Stimulated activated CD4-positive, alpha-beta T cell treated with anti-CD3 and anti-CD28 coated beads, Interleukin-4, amount 100 ng/mL, for 4 hours (primary cell): ENCODE results near the gene GCNT2.
A peak's percentile ranks its signal among the peaks of the same experiment; 100 is the strongest.
"Not testable (repeated sequence)": the region's sequence is repeated elsewhere in the genome, so short reads cannot be mapped to it uniquely, and the experiment has no call there.

ENCODE experiments used
- DNase-seq, 2 experiments: peaks; one replicate each; pipeline ENCODE4 v3.0.0-alpha.2; 2020

The GCNT2 gene

GRCh38 chr6:10514049-10514780 lies 6.9 kb upstream of the GCNT2 start:
- no peak for DNase-seq

DNA sequence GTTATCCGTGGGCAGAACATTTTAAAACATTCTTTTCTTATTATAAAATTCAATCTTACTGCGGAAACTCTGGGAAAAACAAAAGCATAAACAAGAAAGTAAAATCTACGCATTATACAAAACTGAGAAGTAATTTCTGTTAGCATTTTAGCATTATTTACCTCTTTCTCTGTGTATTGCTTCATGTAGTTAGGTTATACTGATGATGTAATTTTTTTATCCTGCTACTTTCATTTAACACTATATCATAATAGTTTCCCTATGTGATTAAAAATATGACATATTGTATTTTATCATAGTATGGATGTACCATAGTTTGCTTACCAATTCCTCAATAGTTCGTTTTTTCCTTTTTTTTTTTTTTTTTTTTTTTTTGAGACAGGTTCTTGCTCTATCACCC lies 4.2 kb upstream of the GCNT2 start:
- no peak for DNase-seq

- no peak for DNase-seq
These were observed 2.4 kb upstream of the GCNT2 start for GRCh38 chr6:10518557-10519407.

DNA sequence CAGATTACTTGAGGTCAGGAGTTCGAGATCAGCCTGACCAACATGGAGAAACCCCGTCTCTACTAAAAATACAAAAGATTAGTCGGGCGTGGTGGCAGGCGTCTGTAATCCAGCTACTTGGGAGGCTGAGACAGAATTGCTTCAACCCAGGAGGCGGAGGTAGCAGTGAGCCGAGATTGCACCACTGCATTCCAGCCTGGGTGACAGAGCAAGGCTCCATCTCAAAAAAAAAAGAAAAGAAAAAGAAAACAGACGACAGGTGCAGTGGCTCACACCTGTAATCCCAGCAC lies 1.8 kb upstream of the GCNT2 start:
- not testable (repeated sequence) for DNase-seq

GRCh38 chr6:10520468-10520867 lies 683 bp upstream of the GCNT2 start:
- DNase-seq, result no peak

DNA sequence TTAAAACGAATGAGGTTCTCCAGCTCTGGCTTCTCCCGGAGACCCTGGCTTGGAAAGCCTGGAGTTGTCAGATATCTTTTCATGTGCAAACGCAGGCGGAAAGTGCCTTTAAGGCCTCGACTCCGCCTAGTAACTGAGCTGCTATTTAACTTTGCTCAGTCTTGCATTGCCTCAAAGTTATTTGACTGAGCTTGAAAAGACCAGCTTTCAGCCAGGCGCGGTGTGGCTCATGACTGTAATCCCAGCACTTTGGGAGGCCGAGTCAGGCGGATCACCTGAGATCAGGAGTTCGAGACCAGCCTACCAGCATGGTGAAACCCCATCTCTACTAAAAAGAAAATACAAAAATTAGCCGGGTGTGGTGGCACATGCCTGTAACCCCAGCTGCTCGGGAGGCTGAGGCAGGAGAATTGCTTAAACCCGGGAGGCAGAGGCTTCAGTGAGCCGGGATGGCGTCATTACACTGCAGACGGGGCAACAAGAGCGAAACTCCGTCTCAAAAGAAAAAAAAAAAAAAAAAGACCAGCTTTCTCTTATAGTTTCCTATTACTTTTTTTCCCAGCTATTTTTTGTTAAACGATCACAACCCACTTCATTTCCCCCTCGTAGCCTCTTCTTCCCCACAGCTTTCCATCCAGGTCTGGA lies 1.9 kb downstream of the GCNT2 start:
- DNase-seq, result no peak

GRCh38 chr6:10526156-10526555 lies 5.0 kb downstream of the GCNT2 start:
- no peak for DNase-seq

- peak in 1 of 2 experiments; percentile 3 for DNase-seq
These were observed 7.2 kb downstream of the GCNT2 start for GRCh38 chr6:10528158-10528981.

- DNase-seq, result no peak
These were observed 8.2 kb downstream of the GCNT2 start for GRCh38 chr6:10529231-10529801.

- not testable (repeated sequence) for DNase-seq
These were observed 8.8 kb downstream of the GCNT2 start for GRCh38 chr6:10529828-10530374.

DNA sequence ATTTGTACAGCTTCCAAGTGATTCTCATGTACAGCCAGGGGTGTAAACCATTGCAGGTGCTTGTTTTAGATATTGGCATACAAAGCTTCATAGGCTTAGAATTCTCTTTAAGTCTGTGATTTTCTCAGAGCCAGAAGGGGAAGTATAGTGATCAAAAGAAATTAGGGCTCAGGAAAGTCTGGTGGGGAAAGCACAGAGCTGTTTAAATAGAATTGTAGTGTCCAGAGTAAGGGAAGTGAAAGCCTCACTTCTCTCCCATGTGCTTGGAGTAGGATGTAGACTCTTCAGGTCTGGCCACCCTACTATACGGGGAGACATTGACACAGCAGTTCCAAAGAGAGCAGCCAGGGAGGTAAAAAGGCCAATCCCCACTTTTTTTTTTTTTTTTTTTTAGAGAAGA lies 10.4 kb downstream of the GCNT2 start:
- no peak for DNase-seq

DNA sequence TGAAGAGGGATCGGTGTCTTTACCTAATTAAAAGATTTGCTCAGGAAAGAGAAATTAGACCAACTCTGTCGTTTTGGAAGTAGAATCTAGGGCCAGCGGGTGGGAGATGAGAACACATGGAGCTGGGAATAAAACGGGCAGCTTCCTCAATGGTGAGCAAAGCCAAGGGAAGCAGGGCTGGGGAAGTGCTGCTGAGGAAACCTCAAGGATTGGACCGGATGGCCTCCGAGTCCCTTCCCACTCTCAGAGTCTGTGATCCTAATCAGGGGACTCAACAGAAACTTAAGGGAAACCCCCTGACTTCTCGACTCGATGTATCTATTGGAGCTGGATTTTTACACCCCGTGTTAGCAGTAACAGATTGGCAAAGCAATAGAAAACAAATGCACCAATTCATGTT lies 10.8 kb downstream of the GCNT2 start:
- DNase-seq, result no peak

DNA sequence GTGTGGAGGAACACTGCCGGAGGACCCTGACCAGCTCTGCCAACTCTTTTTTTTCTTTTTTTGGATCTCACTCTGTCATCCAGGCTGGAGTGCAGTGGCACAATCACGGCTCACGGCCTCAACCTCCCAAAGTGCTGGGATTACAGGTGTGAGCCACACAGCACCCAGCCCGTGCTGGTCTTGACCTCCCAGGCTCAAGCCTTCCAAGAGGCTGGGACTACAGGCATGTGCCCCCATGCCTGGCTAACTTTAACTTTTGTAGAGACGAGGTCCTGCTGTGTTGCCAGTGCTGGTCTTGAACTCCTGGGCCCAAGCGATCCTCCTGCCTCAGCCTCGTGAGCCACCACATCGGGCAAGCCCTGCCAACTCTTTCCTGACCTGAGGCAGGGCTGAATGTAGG lies 11.2 kb downstream of the GCNT2 start:
- no peak for DNase-seq

DNA sequence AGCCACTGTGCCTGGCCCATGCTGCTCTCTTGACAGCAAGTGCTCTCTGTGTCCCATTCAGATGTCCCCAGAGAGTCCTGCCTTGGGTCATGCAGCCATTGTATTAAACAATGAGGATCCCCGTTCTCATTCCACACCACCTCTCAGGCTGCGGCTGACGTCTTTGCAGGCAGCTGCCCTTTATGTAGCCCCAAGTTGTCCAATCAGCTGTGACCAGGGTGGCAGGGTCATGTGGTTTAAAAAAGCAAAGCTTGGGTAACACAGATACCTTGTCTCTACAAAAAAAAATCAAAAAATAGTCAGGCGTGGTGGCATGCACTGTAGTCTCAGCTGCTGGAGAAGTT lies 13.2 kb downstream of the GCNT2 start:
- no peak for DNase-seq

DNA sequence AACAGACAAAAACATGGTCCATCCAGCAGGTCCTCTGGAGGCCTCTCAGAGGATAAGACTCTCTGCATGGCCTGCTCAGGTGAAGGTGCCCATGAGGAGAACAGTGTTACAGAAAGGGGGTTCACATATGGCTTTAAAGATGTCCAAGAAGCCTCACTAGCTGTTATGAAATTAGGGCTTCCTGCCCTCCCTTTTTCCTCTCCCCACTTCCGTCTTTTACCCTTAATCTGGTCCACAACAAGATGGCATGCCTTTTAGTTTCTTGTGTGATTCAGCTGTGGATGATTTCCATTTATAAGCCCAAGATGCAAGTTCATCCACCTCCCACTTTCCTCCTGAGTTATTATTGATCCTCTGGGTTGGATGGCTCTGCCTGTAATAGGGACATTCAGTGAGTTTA lies 14.0 kb downstream of the GCNT2 start:
- DNase-seq, result no peak

- no peak for DNase-seq
These were observed 16.6 kb downstream of the GCNT2 start for GRCh38 chr6:10537726-10538125.

GRCh38 chr6:10540073-10540746 lies 19.1 kb downstream of the GCNT2 start:
- DNase-seq, result no peak

- DNase-seq, result no peak
These were observed 20.4 kb downstream of the GCNT2 start for GRCh38 chr6:10541591-10541990.

DNA sequence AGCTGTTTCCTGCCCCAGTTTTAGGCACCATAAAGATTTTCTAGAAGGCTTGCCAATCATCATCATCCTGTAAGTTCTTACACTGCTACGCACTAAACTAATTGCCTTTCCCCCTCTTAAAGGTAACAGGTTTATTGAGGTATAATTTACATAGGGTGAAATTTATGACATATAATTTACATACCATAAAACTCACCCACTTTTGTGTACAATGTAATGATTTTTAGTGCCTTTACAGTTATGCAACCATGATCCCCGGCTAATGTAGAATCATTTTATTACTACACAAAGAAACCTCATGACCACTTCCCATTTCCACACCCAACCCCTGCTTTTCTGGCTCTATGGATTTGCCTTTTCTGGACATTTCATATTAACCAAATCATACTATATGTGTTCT lies 21.1 kb downstream of the GCNT2 start:
- no peak for DNase-seq

- no peak for DNase-seq
These were observed 22.3 kb downstream of the GCNT2 start for GRCh38 chr6:10543488-10543887.

DNA sequence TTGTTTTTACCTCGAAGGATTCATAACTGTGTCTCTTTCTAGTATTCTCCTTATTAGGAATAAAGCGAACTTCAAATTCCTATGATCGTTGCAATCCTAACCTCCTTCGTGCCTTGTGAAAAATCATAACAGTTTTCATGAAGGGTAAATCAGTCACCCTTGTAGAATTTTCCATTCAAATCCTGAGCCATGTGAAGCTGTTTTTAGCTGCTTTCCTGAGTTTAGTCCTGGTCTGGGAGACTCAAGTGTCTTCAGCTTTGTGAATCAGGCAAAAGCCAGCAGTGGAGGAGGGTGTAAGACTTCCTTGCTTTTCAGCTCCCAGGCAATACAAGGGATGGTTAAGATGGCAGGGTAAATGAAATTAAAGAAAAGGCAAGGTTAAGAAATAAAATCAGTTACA lies 24.3 kb downstream of the GCNT2 start:
- DNase-seq, result no peak

DNA sequence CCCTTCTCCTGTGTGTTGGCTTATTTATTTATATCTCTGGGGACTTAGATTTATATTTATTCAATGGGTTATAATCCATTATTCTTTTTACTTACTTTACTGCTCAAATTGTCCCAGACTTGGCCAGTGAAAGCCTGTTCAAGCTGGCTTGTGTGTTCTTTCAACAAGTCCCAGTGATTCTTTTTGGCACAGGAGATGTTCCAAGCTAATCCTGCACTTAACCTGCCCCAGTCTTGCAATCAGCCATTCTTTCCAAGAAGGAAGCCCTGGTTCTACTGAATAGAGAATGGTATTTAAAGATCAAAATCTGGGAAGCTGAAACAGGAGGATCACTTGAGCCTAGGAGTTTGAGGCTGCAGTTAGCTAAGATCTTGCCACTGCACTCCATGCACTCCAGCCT lies 26.7 kb downstream of the GCNT2 start:
- DNase-seq, result no peak
